GM11168 (cell line): Measurements from ENCODE around the gene ZNRF2.

Source experiments
- in situ Hi-C: fragments of 300-500 bp; cut with MboI; formaldehyde crosslinking; loops from one replicate; pipeline ENCODE4 v1.12.0; 2022; ENCODE audit warnings: low sequenced_read_pairs; ENCODE audit not compliant: unreplicated experiment

ZNRF2 gene

GRCh38 chr7:30390736-30391636, 106.6 kb downstream of the ZNRF2 start:
- in situ Hi-C loops: no loop called here

DNA sequence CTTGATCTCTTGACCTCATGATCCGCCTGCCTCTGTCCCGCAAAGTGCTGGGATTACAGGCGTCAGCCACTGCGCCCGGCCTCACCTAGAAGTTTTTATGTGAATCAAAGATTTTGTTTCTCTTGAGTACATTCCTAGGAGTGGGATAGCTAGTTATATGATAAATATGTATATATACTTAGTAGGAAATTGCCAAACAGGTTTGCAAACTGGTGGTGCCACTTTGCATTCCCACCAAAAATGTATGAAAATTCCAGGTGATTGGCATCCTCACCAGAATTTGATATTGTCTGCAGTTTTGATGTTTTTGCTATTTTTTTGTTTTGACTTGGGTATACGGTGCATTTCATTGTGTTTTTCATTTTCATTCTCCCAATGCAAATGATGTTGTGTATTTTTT, 107.4 kb downstream of the ZNRF2 start:
- in situ Hi-C loops: no loop called here

GRCh38 chr7:30395676-30396075, 111.3 kb downstream of the ZNRF2 start:
- in situ Hi-C loops: no loop called here

DNA sequence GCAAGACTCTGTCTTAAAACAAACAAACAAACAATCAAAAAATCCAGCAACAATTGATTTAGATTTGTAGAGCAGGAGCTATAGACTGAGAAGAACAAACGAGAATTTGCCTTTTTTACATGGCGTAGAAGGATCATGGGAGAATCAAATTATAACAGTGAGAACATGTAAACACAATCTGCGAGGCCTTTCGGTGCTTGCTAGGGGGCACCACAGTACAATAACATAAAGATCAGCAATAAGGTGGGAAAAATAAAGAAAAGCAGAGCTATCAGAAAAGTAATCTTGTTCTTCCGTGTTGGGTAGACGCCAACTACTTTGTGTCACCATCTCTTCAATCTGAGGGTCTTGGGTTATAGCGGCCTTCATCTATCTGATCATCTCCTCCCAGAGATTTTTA, 112.0 kb downstream of the ZNRF2 start:
- in situ Hi-C loops: no loop called here

DNA sequence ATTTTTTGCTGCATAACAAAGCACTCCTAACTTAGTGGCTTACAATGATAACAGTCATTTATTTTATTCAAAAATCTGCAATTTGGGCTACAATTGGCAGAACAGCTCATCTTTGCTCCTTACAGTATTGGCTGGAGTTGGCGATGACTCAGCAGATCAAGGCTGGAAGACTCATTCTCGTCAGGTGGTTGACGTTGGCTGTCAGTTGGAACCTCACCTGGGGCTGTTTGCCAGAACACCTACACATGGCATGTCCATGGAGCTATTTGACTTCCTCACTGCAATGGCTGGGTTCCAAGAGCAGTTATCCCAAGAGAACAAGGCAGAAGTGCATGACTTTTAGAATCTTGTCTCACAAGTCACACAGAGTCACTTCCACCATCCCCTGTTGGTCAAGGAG, 119.1 kb downstream of the ZNRF2 start:
- in situ Hi-C loops: no loop called here

DNA sequence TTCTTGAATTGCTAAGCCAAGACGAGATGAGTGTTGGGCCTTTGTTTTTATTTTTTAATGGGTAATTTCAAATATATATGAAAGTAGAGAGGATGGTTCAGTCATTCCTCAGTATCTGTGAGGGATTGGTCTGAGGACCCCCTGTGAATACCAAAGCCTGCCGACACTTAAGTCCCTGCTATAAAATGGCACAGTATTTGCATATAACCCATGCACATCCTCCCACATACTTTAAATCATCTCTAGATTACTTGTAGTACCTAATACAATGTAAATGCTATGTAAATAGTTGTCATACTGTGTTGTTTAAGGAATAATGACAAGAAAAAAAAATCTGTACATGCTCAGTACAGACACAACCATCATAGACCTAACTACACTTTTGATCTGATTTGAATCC, 120.8 kb downstream of the ZNRF2 start:
- in situ Hi-C loops: no loop called here

DNA sequence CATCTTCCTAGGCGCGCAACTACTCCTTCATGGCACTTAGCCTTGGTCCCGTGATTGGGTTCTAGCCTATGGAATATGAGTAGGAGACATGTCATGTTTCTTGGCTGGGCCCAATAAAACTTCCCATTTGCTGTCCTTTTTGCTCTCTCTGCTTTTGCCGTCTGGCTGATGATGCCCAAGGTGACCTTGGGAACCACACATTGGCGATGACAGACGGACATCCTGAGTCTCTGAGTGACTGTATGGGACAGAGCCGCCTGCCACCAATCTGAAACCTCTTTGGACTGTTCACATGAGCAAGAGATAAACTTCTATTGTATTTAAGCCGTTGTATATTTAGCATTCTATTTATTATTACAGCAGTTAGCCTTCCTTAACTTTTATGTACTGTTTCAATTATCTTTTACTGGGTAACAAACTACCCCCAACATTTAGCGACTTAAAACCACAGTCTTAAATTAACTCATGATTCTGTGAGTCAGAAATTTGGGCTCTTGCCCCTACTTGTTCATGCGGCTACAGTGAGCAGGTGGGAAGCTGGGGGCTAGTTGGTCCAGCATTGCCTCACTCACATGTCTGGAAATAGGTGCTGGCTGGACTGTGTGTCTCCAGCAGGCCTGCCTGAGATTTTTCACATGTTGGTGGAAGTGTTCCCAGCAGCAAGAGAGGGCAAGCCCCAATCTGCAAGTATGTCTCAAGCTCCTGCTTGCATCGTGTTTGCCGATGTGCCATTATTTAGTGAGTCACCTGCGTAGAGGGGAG, 122.4 kb downstream of the ZNRF2 start:
- in situ Hi-C loops: no loop called here

- in situ Hi-C loops: no loop called here
Observed at GRCh38 chr7:30411173-30411572, 126.8 kb downstream of the ZNRF2 start.

- in situ Hi-C loops: no loop called here
Observed at GRCh38 chr7:30411897-30412296, 127.5 kb downstream of the ZNRF2 start.

GRCh38 chr7:30412782-30413504, 128.5 kb downstream of the ZNRF2 start:
- in situ Hi-C loops: no loop called here

GRCh38 chr7:30413864-30414263, 129.5 kb downstream of the ZNRF2 start:
- in situ Hi-C loops: no loop called here
